Measurements from ENCODE around the gene ZFP92. TPM values are rescaled to one million over a fixed set of nuclear protein-coding genes. Genes with fewer than 3 reads are reported as not detected.

The ZFP92 gene, protein sequence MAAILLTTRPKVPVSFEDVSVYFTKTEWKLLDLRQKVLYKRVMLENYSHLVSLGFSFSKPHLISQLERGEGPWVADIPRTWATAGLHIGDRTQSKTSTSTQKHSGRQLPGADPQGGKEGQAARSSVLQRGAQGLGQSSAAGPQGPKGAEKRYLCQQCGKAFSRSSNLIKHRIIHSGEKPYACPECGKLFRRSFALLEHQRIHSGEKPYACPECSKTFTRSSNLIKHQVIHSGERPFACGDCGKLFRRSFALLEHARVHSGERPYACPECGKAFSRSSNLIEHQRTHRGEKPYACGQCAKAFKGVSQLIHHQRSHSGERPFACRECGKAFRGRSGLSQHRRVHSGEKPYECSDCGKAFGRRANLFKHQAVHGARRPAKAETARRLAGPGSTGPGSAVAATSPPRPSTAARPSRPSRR
- total RNA-seq, result 1 to 10 TPM in 2 of 4 donors, under 1 TPM in 2; 0.26 to 2.4 (median 0.88) TPM

DNA sequence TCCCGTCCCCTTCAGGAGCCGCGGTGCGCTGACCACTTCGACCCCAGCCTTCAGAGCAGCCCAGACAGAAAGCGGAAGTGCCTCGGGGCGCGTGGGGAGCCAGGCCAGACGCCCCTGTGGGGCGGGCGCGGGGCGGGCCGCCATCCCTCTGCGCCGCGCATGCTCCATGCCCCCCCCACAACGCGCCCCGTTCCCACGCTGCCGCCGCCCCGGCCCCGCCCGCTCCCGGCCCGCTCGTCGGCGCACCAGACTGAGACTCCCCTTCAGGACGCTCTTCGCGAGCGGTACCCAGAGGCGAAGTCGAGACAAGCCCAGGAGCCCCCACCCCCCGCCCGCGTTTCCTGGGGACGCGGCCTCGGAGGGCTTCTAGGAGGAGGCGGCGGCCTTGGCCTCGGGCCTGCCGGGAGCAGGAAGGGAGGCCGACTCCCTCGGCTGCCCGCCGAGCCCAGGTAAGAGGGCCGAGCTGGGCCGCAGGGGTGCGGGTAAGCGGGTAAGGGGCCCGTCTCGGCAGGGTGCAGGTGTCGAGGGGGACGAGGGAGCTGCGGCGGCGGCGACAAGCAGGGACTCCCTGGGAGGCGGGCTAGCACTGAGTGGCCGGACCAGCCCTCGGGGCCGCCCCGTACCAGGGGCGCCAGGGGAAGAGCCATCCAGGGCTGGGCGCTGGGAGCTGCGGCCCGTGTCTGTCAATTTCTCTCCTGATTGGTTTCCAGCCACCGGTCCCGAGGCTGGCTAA, at the start of gene ZFP92:
ZFP92 (plus strand) TSS at position 218 of the 733 bp plus-strand sequence. CDS start 6,851 bp downstream, outside the sequence.
- TF ChIP-seq POLR2A (IDR thresholded peaks at IDR 0.05), result no peak
- TF ChIP-seq, protein P1, sequence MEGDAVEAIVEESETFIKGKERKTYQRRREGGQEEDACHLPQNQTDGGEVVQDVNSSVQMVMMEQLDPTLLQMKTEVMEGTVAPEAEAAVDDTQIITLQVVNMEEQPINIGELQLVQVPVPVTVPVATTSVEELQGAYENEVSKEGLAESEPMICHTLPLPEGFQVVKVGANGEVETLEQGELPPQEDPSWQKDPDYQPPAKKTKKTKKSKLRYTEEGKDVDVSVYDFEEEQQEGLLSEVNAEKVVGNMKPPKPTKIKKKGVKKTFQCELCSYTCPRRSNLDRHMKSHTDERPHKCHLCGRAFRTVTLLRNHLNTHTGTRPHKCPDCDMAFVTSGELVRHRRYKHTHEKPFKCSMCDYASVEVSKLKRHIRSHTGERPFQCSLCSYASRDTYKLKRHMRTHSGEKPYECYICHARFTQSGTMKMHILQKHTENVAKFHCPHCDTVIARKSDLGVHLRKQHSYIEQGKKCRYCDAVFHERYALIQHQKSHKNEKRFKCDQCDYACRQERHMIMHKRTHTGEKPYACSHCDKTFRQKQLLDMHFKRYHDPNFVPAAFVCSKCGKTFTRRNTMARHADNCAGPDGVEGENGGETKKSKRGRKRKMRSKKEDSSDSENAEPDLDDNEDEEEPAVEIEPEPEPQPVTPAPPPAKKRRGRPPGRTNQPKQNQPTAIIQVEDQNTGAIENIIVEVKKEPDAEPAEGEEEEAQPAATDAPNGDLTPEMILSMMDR (IDR thresholded peaks at IDR 0.05), result no peak
- DNase-seq, result peak in 1 of 2 donors; percentile 40
- Histone ChIP-seq H3K36me3 (no peaks in the 10 kb centered on the region), H3K27me3 (no peaks in the 10 kb centered on the region), H3K4me3 (peak within 1 kb of the TSS; percentile 43 to 50), H3K4me1 (no peaks in the 10 kb centered on the region), H3K27ac (peak within 1 kb of the TSS in 1 of 2 donors; percentile 26), H3K9me3 (no peaks in the 10 kb centered on the region)
- intact Hi-C loops (cut with DNase I; ENCODE audit: low total_unique reads), result no loop called here

DNA sequence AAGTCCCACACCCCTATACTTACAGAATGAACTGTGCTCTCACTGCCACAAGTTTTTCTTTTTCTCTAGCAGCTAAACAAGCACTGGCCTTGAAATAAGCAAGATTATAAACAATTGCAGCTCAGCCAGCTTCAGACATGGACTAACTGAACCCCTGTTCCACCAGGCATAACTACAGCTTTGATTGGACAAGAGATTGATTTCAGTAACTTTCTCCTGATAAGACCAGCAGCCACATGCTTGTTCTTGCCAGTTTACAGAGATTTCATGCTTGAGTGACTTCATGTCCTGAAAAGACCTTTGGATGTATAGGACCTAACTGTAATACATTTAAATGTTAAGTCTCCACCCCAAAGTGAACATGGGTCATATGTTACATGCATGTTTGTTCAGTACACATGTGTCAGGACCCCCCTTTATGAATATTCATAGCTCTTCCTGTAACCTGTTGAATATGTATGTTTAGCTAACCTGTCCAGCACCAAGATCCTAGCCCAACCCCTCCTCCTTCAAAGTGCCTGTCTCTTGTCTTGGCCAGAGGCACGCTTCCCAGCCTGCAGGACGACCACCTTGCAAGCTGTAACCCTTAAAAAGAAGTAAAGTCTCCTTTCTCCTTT, 49.4 kb upstream of the ZFP92 start:
- DNase-seq, result no peak
- Histone ChIP-seq H3K4me3 (no peak overlapping the region), H3K9me3 (no peaks in the 10 kb centered on the region), H3K36me3 (no peaks in the 10 kb centered on the region), H3K27ac (no peak overlapping the region), H3K4me1 (no peaks in the 10 kb centered on the region), H3K27me3 (no peaks in the 10 kb centered on the region)
- intact Hi-C loops (cut with DNase I; ENCODE audit: low total_unique reads), result no loop called here
- TF ChIP-seq POLR2A (IDR thresholded peaks at IDR 0.05), result no peak
- TF ChIP-seq, protein P1 (IDR thresholded peaks at IDR 0.05), result no peak

DNA sequence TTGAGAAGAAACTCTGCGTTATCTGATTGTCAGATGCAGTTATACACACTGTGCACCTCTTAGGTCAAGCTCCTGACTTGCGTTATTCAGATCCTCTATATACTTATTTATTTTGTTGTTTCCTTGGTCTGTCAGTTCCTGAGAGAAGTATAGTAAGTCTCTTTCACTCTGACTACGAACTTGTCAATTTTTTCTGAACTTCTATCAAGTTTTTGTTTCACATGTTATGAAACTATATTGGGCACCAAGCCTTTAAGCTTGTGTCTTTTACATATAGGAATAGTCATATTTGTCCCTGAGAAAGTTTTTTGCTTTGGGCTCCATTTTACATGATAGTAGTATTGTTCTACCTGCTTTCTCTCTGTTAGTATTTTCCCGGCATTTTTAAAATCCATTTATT, 45.6 kb upstream of the ZFP92 start:
- H3K36me3 ChIP-seq, result no peaks in the 10 kb centered on the region
- no peaks in the 10 kb centered on the region for H3K4me1 ChIP-seq
- DNase-seq, result no peak
- H3K27ac ChIP-seq, result no peak overlapping the region
- no peak overlapping the region for H3K4me3 ChIP-seq
- H3K9me3 ChIP-seq, result no peaks in the 10 kb centered on the region
- intact Hi-C loops (cut with DNase I; ENCODE audit: low total_unique reads), result no loop called here
- no peaks in the 10 kb centered on the region for H3K27me3 ChIP-seq
- TF ChIP-seq POLR2A (IDR thresholded peaks at IDR 0.05), result no peak
- TF ChIP-seq, protein P1 (IDR thresholded peaks at IDR 0.05), result no peak

DNA sequence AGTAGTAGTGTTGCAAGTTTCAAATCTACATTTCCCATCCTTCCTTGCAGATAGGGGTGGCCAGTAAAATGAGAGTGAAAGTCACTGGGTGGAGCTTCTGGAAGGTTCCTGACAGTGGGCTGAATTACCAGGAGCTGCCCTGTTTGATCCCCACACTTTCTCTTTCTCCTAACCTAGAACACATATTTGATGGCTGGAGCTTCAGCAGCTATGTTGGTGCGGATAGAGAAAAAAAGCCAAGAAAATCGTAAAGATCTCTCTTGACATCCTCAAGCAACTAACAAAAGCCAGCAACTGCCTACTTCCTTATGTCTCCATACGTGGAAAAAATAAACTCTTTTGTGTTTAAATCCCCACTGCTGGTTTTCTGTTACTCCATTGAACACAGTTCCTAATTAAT, 45.2 kb upstream of the ZFP92 start:
- no peak for TF ChIP-seq POLR2A (IDR thresholded peaks at IDR 0.05)
- TF ChIP-seq, protein P1 (IDR thresholded peaks at IDR 0.05), result no peak
- Histone ChIP-seq H3K9me3 (no peaks in the 10 kb centered on the region), H3K27me3 (no peaks in the 10 kb centered on the region), H3K27ac (no peak overlapping the region), H3K36me3 (no peaks in the 10 kb centered on the region), H3K4me1 (no peaks in the 10 kb centered on the region), H3K4me3 (no peak overlapping the region)
- intact Hi-C loops (cut with DNase I; ENCODE audit: low total_unique reads), result no loop called here
- no peak for DNase-seq
